Kidney epithelial cell (primary cell): Measurements from ENCODE around the gene SLC35F1. TPM values are rescaled to one million over a fixed set of nuclear protein-coding genes. Genes with fewer than 3 reads are reported as not detected.

Experiments
- DNase-seq: peaks from one replicate; pipeline ENCODE4 v3.0.0-alpha.2; 2010; ENCODE audit warnings: low read depth
- H3K27me3 ChIP-seq: 2 replicates; pipeline ENCODE4 v1.6.0; 2011; ENCODE audit warnings: low read length; ENCODE audit not compliant: control insufficient read depth, insufficient read depth
- H3K36me3 ChIP-seq: 2 replicates; pipeline ENCODE4 v1.5.1; 2011; ENCODE audit warnings: low read length; ENCODE audit not compliant: control insufficient read depth, insufficient read depth
- H3K4me3 ChIP-seq: 2 replicates; pipeline ENCODE4 v1.5.1; 2011; ENCODE audit warnings: low read depth, mild to moderate bottlenecking, control low read depth, low read length
- CTCF ChIP-seq: IDR thresholded peaks from 2 replicates; pipeline ENCODE4 v1.5.1; 2011; ENCODE audit warnings: mild to moderate bottlenecking, moderate library complexity, low read length, control low read depth, inconsistent platforms; ENCODE audit not compliant: insufficient read depth, poor library complexity, severe bottlenecking
- total RNA-seq: library from RNA; depleted of rRNA; stranded (reverse); fragments of >200 nt; gene quantifications from 2 replicates; pipeline ENCODE4 v1.2.3, GENCODE V29; 2015

SLC35F1 gene
- total RNA-seq, 1 donor from 2014 or later: 0.38 TPM

GRCh38 chr6:117918454-117918853, 11.4 kb downstream of the SLC35F1 start:
- Histone ChIP-seq H3K4me3 (no peak overlapping the region), H3K27me3 (peaks cover 9% of the 10 kb centered on the region), H3K36me3 (no peaks in the 10 kb centered on the region)
- no peak for DNase-seq
- TF ChIP-seq CTCF: no peak

GRCh38 chr6:117919275-117919674, 12.2 kb downstream of the SLC35F1 start:
- no peak for DNase-seq
- H3K27me3 ChIP-seq: peaks cover 9% of the 10 kb centered on the region
- no peak for TF ChIP-seq CTCF
- no peak overlapping the region for H3K4me3 ChIP-seq
- no peaks in the 10 kb centered on the region for H3K36me3 ChIP-seq

- peaks cover 9% of the 10 kb centered on the region for H3K27me3 ChIP-seq
- H3K4me3 ChIP-seq: no peak overlapping the region
- no peaks in the 10 kb centered on the region for H3K36me3 ChIP-seq
- no peak for TF ChIP-seq CTCF
- DNase-seq: no peak
Measured at GRCh38 chr6:117919775-117920729, 13.0 kb downstream of the SLC35F1 start.

- Histone ChIP-seq H3K4me3 (no peak overlapping the region), H3K27me3 (peaks cover 9% of the 10 kb centered on the region), H3K36me3 (no peaks in the 10 kb centered on the region)
- no peak for TF ChIP-seq CTCF
- DNase-seq: no peak
Measured at GRCh38 chr6:117924690-117925089, 17.6 kb downstream of the SLC35F1 start.

- DNase-seq: no peak
- no peak for TF ChIP-seq CTCF
- H3K4me3 ChIP-seq: no peak overlapping the region
- no peaks in the 10 kb centered on the region for H3K36me3 ChIP-seq
- H3K27me3 ChIP-seq: no peaks in the 10 kb centered on the region
Measured at GRCh38 chr6:117927866-117928265, 20.8 kb downstream of the SLC35F1 start.
